ENCODE results near the gene RFX8. TPM values are rescaled to one million over a fixed set of nuclear protein-coding genes. Genes with fewer than 3 reads are reported as not detected.

RFX8 gene
- total and polyA plus RNA-seq, 9 of the 15 experiments (the other 6 are each of a cell fraction or from before 2014, with no cell fraction given): not detected

DNA sequence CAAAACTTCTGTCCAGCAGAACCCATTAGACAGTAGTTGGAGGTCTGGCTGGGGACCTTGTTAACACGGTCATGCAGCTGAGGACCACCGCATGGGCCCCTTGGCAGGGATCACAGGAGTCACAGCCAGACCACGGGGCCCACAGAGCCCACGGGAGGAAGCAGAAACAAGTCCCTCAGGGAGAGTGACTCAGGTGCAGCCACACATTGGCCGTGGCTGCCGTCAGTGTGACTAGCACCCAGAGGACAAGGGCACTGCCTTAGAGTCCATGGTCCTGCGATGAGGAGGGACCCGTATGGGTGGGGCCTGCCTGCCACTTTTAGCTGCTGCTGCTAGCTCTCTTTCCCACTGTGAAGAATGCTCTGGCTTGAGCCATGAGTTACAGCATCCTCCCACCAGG is 5.9 kb upstream of the RFX8 start:
- POLR2A ChIA-PET: no interaction called here
- no peak for TF ChIP-seq REST (IDR thresholded peaks at IDR 0.05; ENCODE audit: borderline replicate concordance)
- no peak for TF ChIP-seq REST (CRISPR knock-in tag; IDR thresholded peaks at IDR 0.05; ENCODE audit: low read depth)
- TF ChIP-seq CTCFL (IDR thresholded peaks at IDR 0.05; ENCODE audit: borderline replicate concordance, insufficient read depth, low read depth, low read length, poor library complexity, severe bottlenecking): no peak
- no peak for TF ChIP-seq NR2C2 (CRISPR knock-in tag; IDR thresholded peaks at IDR 0.05)
- TF ChIP-seq NR2C2 (tag; IDR thresholded peaks at IDR 0.05): no peak
- TF ChIP-seq, protein P1, sequence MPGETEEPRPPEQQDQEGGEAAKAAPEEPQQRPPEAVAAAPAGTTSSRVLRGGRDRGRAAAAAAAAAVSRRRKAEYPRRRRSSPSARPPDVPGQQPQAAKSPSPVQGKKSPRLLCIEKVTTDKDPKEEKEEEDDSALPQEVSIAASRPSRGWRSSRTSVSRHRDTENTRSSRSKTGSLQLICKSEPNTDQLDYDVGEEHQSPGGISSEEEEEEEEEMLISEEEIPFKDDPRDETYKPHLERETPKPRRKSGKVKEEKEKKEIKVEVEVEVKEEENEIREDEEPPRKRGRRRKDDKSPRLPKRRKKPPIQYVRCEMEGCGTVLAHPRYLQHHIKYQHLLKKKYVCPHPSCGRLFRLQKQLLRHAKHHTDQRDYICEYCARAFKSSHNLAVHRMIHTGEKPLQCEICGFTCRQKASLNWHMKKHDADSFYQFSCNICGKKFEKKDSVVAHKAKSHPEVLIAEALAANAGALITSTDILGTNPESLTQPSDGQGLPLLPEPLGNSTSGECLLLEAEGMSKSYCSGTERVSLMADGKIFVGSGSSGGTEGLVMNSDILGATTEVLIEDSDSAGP (CRISPR knock-in tag; IDR thresholded peaks at IDR 0.05): no peak
- TF ChIP-seq CEBPB (tag; IDR thresholded peaks at IDR 0.05): no peak
- no peak for TF ChIP-seq ZNF354B (CRISPR knock-in tag; IDR thresholded peaks at IDR 0.05)
- no peak for TF ChIP-seq PHF21A (IDR thresholded peaks at IDR 0.05; ENCODE audit: borderline replicate concordance, low read depth)
- no peak for TF ChIP-seq HCFC1 (IDR thresholded peaks at IDR 0.05; ENCODE audit: low read depth, low read length)
- no peak for TF ChIP-seq TAF9B (IDR thresholded peaks at IDR 0.05; ENCODE audit: partially characterized antibody)
- TF ChIP-seq ZNF217 (CRISPR knock-in tag; IDR thresholded peaks at IDR 0.05): no peak

More for the DNA sequence above, 5.9 kb upstream of the RFX8 start:
- H3K4me2 ChIP-seq (ENCODE audit: insufficient read depth, low read length): no peak overlapping the region
- BruUV-seq (replicated peaks): no TSS peak
- no peaks in the 10 kb centered on the region for H4K20me1 ChIP-seq (replicated peaks; ENCODE audit: control insufficient read depth, insufficient read depth, low read length)
- no peaks in the 10 kb centered on the region for H3K36me3 ChIP-seq (ENCODE audit: control insufficient read depth, insufficient read depth, low read length)
- H3K4me3 ChIP-seq: no peak overlapping the region
- H3K27ac ChIP-seq (ENCODE audit: extremely low read depth, low read depth, low read length): no peak overlapping the region
- DNase-seq (ENCODE audit: extremely low read depth in 1 of 4, low spot score in 3 of 4) (no peak), FAIRE-seq (no peak), ATAC-seq (no peak)
- in situ Hi-C loops (cut with MboI) (no loop called here), intact Hi-C loops (cut with micrococcal nuclease) (no loop called here)
- H3K4me1 ChIP-seq (replicated peaks in 1 of 2; ENCODE audit: control insufficient read depth in 2 of 2, insufficient read depth in 2 of 2, low read length in 2 of 2): no peaks in the 10 kb centered on the region; a peak in 1 of 5 replicates
- no peak overlapping the region for H3K9ac ChIP-seq (ENCODE audit: insufficient read depth in 1 of 2, low read depth in 2 of 2, low read length in 2 of 2)
- no peaks in the 10 kb centered on the region for H3K9me1 ChIP-seq (ENCODE audit: control insufficient read depth, insufficient read depth, low read length)
- no peaks in the 10 kb centered on the region for H3K79me2 ChIP-seq (ENCODE audit: control insufficient read depth, insufficient read depth, low read length)
- H2AFZ ChIP-seq (ENCODE audit: low read depth, low read length): no peak overlapping the region
- 2% methylated on average over 8 of the region's 8 CpGs for WGBS (ENCODE audit: insufficient coverage, low coverage, missing lambda C conversion rate)
- H3K9me3 ChIP-seq (replicated peaks; ENCODE audit: control insufficient read depth, insufficient read depth, low read depth, low read length): no peaks in the 10 kb centered on the region
- H3K27me3 ChIP-seq (ENCODE audit: control insufficient read depth in 2 of 2, insufficient read depth in 2 of 2, low read length in 2 of 2): peaks cover 17 to 47% of the 10 kb centered on the region in 2 experiments; a peak in 4 of 5 replicates
- CTCF ChIA-PET (ENCODE audit: low intra/inter-chr PET ratio): no interaction called here

Data from K562 (cell line).